ENCODE results near the gene DHX8. TPM values are rescaled to one million over a fixed set of nuclear protein-coding genes. Genes with fewer than 3 reads are reported as not detected.
"Not testable (repeated sequence)": the region's sequence is repeated elsewhere in the genome, so short reads cannot be mapped to it uniquely, and the experiment has no call there.

DHX8 gene
- polyA plus RNA-seq, 3 donors = 21.8 to 35.6 (median 26.5) TPM

DNA sequence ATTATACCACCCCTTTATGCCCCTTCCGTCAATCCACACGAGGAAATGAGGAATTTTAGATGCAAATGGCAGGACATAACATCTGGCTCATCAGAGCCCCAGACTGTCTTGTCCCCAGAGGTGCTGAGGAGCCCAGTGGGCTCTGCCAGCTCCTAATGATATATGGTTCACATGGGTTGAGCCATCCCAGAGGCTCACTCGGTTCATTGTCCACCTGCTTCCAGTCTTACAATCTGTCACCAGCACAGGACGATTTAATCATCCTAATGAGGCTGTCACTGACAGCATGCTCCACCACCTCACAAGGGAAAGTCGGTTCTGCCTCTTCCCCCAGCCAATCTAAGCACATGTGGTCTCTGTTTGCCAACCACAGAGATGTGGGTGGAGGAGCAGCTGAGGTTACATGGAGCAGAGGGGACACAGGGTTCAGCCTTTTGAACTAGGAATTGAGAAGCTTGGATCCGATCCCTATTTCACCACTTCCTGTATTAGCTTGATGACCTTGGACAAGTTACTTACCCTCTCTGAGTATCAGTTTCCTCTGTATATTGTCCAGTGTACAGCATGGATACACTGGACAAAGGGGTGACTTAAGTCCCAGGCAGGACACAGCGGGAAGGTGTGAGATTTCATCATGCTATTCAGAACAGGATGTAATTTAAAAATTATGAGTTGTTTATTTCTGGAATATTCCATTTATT, 27.0 kb upstream of the DHX8 start:
- Histone ChIP-seq H3K9ac (ENCODE audit: insufficient read depth, low read length, poor library complexity, severe bottlenecking) (no peak overlapping the region), H4K20me1 (ENCODE audit: insufficient read depth, low read length) (no peaks in the 10 kb centered on the region), H3K4me1 (ENCODE audit: control insufficient read depth in 1 of 2, insufficient read depth in 2 of 2, low read length in 2 of 2) (peaks cover 7 to 8% of the 10 kb centered on the region in 2 donors), H2AFZ (ENCODE audit: insufficient read depth, low read depth, low read length, poor library complexity, severe bottlenecking) (no peak overlapping the region), H3K27me3 (ENCODE audit: control insufficient read depth in 2 of 2, insufficient read depth in 2 of 2, low read length in 2 of 2) (no peaks in the 10 kb centered on the region), H3K36me3 (replicated peaks in 1 of 2; ENCODE audit: control insufficient read depth in 1 of 2, insufficient read depth in 2 of 2, low read length in 2 of 2) (no peaks in the 10 kb centered on the region), H3K4me3 (replicated peaks in 1 of 3; ENCODE audit: low read depth in 2 of 3, low read length in 3 of 3) (no peak overlapping the region), H3K4me2 (replicated peaks; ENCODE audit: extremely low read depth, low read length, poor library complexity, severe bottlenecking) (no peak overlapping the region), H3K27ac (ENCODE audit: low read depth in 1 of 2, low read length in 2 of 2) (no peak overlapping the region), H3K79me2 (ENCODE audit: insufficient read depth, low read length) (no peaks in the 10 kb centered on the region), H3K9me3 (replicated peaks in 1 of 2; ENCODE audit: control insufficient read depth in 1 of 2, insufficient read depth in 1 of 2, low read length in 2 of 2) (no peaks in the 10 kb centered on the region)
- no peak overlapping the region for H3K27ac Mint-ChIP-seq
- no peaks in the 10 kb centered on the region for H3K36me3 Mint-ChIP-seq
- 34% methylated on average over 3 of the region's 7 CpGs for WGBS (ENCODE audit: insufficient coverage)
- intact Hi-C loops (cut with micrococcal nuclease) = no loop called here
- peak in 1 of 3 donors; percentile 11 for DNase-seq
- peaks cover 0 to under 1% (median 0%) of the 10 kb centered on the region in 7 donors for H3K9me3 Mint-ChIP-seq
- H3K27me3 Mint-ChIP-seq (ENCODE audit: low read depth in 3 of 3) = peaks cover 2 to 12% (median 4%) of the 10 kb centered on the region in 3 donors
- H3K4me1 Mint-ChIP-seq = peaks cover 8% of the 10 kb centered on the region
- peak overlapping the region in 1 of 2 donors; percentile 53 for H3K4me3 Mint-ChIP-seq
- TF ChIP-seq, protein P1, sequence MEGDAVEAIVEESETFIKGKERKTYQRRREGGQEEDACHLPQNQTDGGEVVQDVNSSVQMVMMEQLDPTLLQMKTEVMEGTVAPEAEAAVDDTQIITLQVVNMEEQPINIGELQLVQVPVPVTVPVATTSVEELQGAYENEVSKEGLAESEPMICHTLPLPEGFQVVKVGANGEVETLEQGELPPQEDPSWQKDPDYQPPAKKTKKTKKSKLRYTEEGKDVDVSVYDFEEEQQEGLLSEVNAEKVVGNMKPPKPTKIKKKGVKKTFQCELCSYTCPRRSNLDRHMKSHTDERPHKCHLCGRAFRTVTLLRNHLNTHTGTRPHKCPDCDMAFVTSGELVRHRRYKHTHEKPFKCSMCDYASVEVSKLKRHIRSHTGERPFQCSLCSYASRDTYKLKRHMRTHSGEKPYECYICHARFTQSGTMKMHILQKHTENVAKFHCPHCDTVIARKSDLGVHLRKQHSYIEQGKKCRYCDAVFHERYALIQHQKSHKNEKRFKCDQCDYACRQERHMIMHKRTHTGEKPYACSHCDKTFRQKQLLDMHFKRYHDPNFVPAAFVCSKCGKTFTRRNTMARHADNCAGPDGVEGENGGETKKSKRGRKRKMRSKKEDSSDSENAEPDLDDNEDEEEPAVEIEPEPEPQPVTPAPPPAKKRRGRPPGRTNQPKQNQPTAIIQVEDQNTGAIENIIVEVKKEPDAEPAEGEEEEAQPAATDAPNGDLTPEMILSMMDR (IDR thresholded peaks at IDR 0.05) = no peak

DNA sequence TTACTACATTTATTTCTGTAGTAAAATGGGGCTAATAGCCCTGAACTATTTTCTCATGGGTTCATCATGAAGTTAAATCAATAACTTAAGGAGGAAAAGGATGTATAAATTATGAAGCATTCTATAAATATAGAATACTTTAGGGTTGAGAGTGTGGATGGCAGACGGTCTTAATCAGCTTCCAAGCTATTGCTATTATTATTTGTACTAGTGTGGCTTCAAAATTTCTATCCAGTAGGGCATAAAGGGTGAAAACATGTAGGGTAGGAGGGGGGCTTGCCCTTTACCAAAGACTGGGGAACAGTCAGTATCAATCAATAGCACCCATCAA, 26.4 kb upstream of the DHX8 start:
- Mint-ChIP-seq H3K4me3 (no peak overlapping the region), H3K27me3 (ENCODE audit: low read depth in 3 of 3) (peaks cover 2 to 12% (median 4%) of the 10 kb centered on the region in 3 donors), H3K36me3 (no peaks in the 10 kb centered on the region), H3K27ac (no peak overlapping the region), H3K9me3 (no peaks in the 10 kb centered on the region), H3K4me1 (peaks cover 8% of the 10 kb centered on the region)
- no peaks in the 10 kb centered on the region for H4K20me1 ChIP-seq (ENCODE audit: insufficient read depth, low read length)
- H3K27ac ChIP-seq (ENCODE audit: low read depth in 1 of 2, low read length in 2 of 2) = no peak overlapping the region
- H3K9ac ChIP-seq (ENCODE audit: insufficient read depth, low read length, poor library complexity, severe bottlenecking) = no peak overlapping the region
- no peaks in the 10 kb centered on the region for H3K9me3 ChIP-seq (replicated peaks in 1 of 2; ENCODE audit: control insufficient read depth in 1 of 2, insufficient read depth in 1 of 2, low read length in 2 of 2)
- no peaks in the 10 kb centered on the region for H3K27me3 ChIP-seq (ENCODE audit: control insufficient read depth in 2 of 2, insufficient read depth in 2 of 2, low read length in 2 of 2)
- H3K4me3 ChIP-seq (replicated peaks in 1 of 3; ENCODE audit: low read depth in 2 of 3, low read length in 3 of 3) = no peak overlapping the region
- peaks cover 7 to 8% of the 10 kb centered on the region in 2 donors for H3K4me1 ChIP-seq (ENCODE audit: control insufficient read depth in 1 of 2, insufficient read depth in 2 of 2, low read length in 2 of 2)
- H3K4me2 ChIP-seq (replicated peaks; ENCODE audit: extremely low read depth, low read length, poor library complexity, severe bottlenecking) = no peak overlapping the region
- no peak for DNase-seq
- TF ChIP-seq, protein P1 (IDR thresholded peaks at IDR 0.05) = no peak
- H3K36me3 ChIP-seq (replicated peaks in 1 of 2; ENCODE audit: control insufficient read depth in 1 of 2, insufficient read depth in 2 of 2, low read length in 2 of 2) = no peaks in the 10 kb centered on the region
- intact Hi-C loops (cut with micrococcal nuclease) = no loop called here
- H3K79me2 ChIP-seq (ENCODE audit: insufficient read depth, low read length) = no peaks in the 10 kb centered on the region
- H2AFZ ChIP-seq (ENCODE audit: insufficient read depth, low read depth, low read length, poor library complexity, severe bottlenecking) = no peak overlapping the region
- no CpG with 5 or more reads among the region's 1 CpG for WGBS (ENCODE audit: insufficient coverage)

DNA sequence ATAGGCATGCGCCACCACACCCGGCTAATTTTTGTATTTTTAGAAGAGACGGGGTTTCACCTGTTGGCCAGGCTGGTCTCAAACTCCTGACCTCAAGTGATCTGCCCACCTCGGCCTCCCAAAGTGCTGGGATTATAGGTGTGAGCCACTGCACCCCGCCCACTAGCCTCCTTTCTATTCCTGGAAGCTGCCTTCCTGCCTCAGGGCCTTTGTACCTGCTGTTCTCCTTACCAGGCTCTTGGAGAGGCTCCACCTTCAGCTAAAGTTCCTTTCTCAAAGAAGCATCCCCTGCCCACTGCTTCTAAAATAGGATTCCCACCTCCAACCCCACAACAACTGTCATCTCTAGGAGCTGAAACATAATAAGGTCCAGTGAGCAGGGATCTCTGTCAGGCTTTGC, 23.9 kb upstream of the DHX8 start:
- H3K4me3 ChIP-seq (replicated peaks in 1 of 3; ENCODE audit: low read depth in 2 of 3, low read length in 3 of 3); H4K20me1 ChIP-seq (ENCODE audit: insufficient read depth, low read length); H3K36me3 Mint-ChIP-seq; DNase-seq; H3K27ac ChIP-seq (ENCODE audit: low read depth in 1 of 2, low read length in 2 of 2); H3K9me3 Mint-ChIP-seq; H3K79me2 ChIP-seq (ENCODE audit: insufficient read depth, low read length); H3K4me1 ChIP-seq (ENCODE audit: control insufficient read depth in 1 of 2, insufficient read depth in 2 of 2, low read length in 2 of 2); H3K9me3 ChIP-seq (replicated peaks in 1 of 2; ENCODE audit: control insufficient read depth in 1 of 2, insufficient read depth in 1 of 2, low read length in 2 of 2); H3K27me3 ChIP-seq (ENCODE audit: control insufficient read depth in 2 of 2, insufficient read depth in 2 of 2, low read length in 2 of 2); H2AFZ ChIP-seq (ENCODE audit: insufficient read depth, low read depth, low read length, poor library complexity, severe bottlenecking); H3K36me3 ChIP-seq (replicated peaks in 1 of 2; ENCODE audit: control insufficient read depth in 1 of 2, insufficient read depth in 2 of 2, low read length in 2 of 2); H3K4me3 Mint-ChIP-seq; H3K4me2 ChIP-seq (replicated peaks; ENCODE audit: extremely low read depth, low read length, poor library complexity, severe bottlenecking); H3K9ac ChIP-seq (ENCODE audit: insufficient read depth, low read length, poor library complexity, severe bottlenecking); intact Hi-C loops (cut with micrococcal nuclease): not testable (repeated sequence)
- Mint-ChIP-seq H3K4me1 (peaks cover 10% of the 10 kb centered on the region), H3K27ac (peak overlapping the region in 1 of 7 donors; percentile 53), H3K27me3 (ENCODE audit: low read depth in 3 of 3) (peaks cover 4 to 18% (median 4%) of the 10 kb centered on the region in 3 donors)
- WGBS (ENCODE audit: insufficient coverage) = 94% methylated on average over 4 of the region's 5 CpGs
